Astrocyte (in vitro differentiated cells and primary cell): Measurements from ENCODE around the gene SNRPN. TPM values are rescaled to one million over a fixed set of nuclear protein-coding genes. Genes with fewer than 3 reads are reported as not detected.
"Not testable (repeated sequence)": the region's sequence is repeated elsewhere in the genome, so short reads cannot be mapped to it uniquely, and the experiment has no call there.

Experiments
- DNase-seq: peaks from one replicate; pipeline ENCODE4 v3.0.0-alpha.2; 2010; ENCODE audit warnings: low read depth
- FAIRE-seq: peaks from 2 replicates; lab custom pipeline; 2011; peaks lifted over from hg19 to GRCh38; lab: Jason Lieb, UNC
- H2AFZ ChIP-seq: 2 replicates; pipeline ENCODE4 v1.6.0; 2012; ENCODE audit warnings: low read depth, low read length, inconsistent platforms
- H3K27ac ChIP-seq: 2 replicates; pipeline ENCODE4 v1.5.1; 2011; ENCODE audit warnings: low read depth, low read length, inconsistent platforms
- H3K27me3 ChIP-seq: 2 replicates; pipeline ENCODE4 v1.6.0; 2011; ENCODE audit warnings: low read length, inconsistent platforms; ENCODE audit not compliant: insufficient read depth
- H3K36me3 ChIP-seq: 2 replicates; pipeline ENCODE4 v1.5.1; 2011; ENCODE audit warnings: low read length, inconsistent platforms; ENCODE audit not compliant: insufficient read depth
- H3K4me1 ChIP-seq: 2 replicates; pipeline ENCODE4 v1.5.1; 2011; ENCODE audit warnings: low read length, inconsistent platforms; ENCODE audit not compliant: insufficient read depth
- H3K4me2 ChIP-seq: 2 replicates; pipeline ENCODE4 v1.6.0; 2012; ENCODE audit warnings: low read length, inconsistent platforms
- H3K4me3 ChIP-seq: 2 replicates; pipeline ENCODE4 v1.5.1; 2011; ENCODE audit warnings: low read depth, mild to moderate bottlenecking, low read length, inconsistent platforms; ENCODE audit not compliant: insufficient read depth
- H3K79me2 ChIP-seq: 2 replicates; pipeline ENCODE4 v1.6.0; 2012; ENCODE audit warnings: mild to moderate bottlenecking, low read length, inconsistent platforms; ENCODE audit not compliant: insufficient read depth
- H3K9ac ChIP-seq: 2 replicates; pipeline ENCODE4 v1.6.0; 2012; ENCODE audit warnings: mild to moderate bottlenecking, low read length, inconsistent platforms
- H3K9me3 ChIP-seq: 2 replicates; pipeline ENCODE4 v1.5.1; 2012; ENCODE audit warnings: low read depth, mild to moderate bottlenecking, low read length, inconsistent platforms; ENCODE audit not compliant: insufficient read depth
- H4K20me1 ChIP-seq: 2 replicates; pipeline ENCODE4 v1.6.0; 2012; ENCODE audit warnings: low read length, inconsistent platforms; ENCODE audit not compliant: insufficient read depth
- H3K27ac Mint-ChIP-seq: one replicate; pipeline ENCODE4 v1.8.0; 2021; ENCODE audit warnings: mild to moderate bottlenecking, mixed read lengths; ENCODE audit not compliant: unreplicated experiment
- H3K27me3 Mint-ChIP-seq: one replicate; pipeline ENCODE4 v1.8.0; 2021; ENCODE audit warnings: low read depth, mixed read lengths; ENCODE audit not compliant: unreplicated experiment
- H3K36me3 Mint-ChIP-seq: one replicate; pipeline ENCODE4 v1.8.0; 2021; ENCODE audit warnings: low read depth, mixed read lengths; ENCODE audit not compliant: unreplicated experiment
- H3K4me1 Mint-ChIP-seq: one replicate; pipeline ENCODE4 v1.8.0; 2021; ENCODE audit warnings: low read depth, mixed read lengths; ENCODE audit not compliant: unreplicated experiment
- H3K4me3 Mint-ChIP-seq: one replicate; pipeline ENCODE4 v1.8.0; 2021; ENCODE audit warnings: mild to moderate bottlenecking, moderate library complexity, mixed read lengths; ENCODE audit not compliant: unreplicated experiment
- H3K9me3 Mint-ChIP-seq: one replicate; pipeline ENCODE4 v1.8.0; 2021; ENCODE audit warnings: mild to moderate bottlenecking, mixed read lengths; ENCODE audit not compliant: unreplicated experiment
- EZH2 ChIP-seq: IDR thresholded peaks from 2 replicates; pipeline ENCODE4 v1.6.1; 2012; ENCODE audit warnings: mild to moderate bottlenecking, low read length, inconsistent platforms; ENCODE audit not compliant: insufficient read depth
- total RNA-seq: library from RNA; stranded (reverse); gene quantifications from 2 replicates; pipeline ENCODE4 v1.2.1, GENCODE V29; 2021
- TF ChIP-seq, protein P1 (sequence below): IDR thresholded peaks from 2 replicates; pipeline ENCODE4 v1.5.1; 2011; ENCODE audit warnings: low read depth, mild to moderate bottlenecking, inconsistent platforms, low read length, moderate library complexity; ENCODE audit not compliant: insufficient read depth

SNRPN gene
- total RNA-seq, 1 donor from 2014 or later: 226 TPM

DNA sequence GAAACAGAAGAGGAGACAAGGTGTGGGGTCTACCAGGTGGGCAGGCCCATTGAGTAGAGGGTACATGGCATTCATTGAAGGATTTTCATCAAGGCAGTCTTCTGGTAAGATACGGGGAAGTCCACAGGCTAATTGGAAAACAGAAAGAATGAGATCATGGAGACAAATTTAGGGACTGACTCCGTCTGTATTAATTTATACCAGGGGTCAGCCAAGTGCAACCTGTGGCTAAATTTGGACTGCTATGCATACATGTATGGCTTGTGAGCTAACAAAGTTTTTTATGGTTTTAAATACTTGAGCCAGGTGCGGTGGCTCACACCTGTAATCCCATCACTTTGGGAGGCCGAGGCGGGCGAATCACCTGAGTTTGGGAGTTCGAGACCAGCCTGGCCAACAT is 21.1 kb upstream of the SNRPN start:
- H3K4me2 ChIP-seq: no peak overlapping the region
- H2AFZ ChIP-seq: no peak overlapping the region
- FAIRE-seq: no peak
- no peak overlapping the region for H3K4me3 Mint-ChIP-seq
- no peak overlapping the region for H3K27ac ChIP-seq
- no peaks in the 10 kb centered on the region for H4K20me1 ChIP-seq
- H3K9me3 ChIP-seq: no peaks in the 10 kb centered on the region
- H3K4me3 ChIP-seq: no peak overlapping the region
- H3K27me3 Mint-ChIP-seq: no peaks in the 10 kb centered on the region
- no peaks in the 10 kb centered on the region for H3K36me3 ChIP-seq
- no peaks in the 10 kb centered on the region for H3K4me1 ChIP-seq
- no peaks in the 10 kb centered on the region for H3K36me3 Mint-ChIP-seq
- no peak overlapping the region for H3K9ac ChIP-seq
- H3K79me2 ChIP-seq: no peaks in the 10 kb centered on the region
- no peaks in the 10 kb centered on the region for H3K4me1 Mint-ChIP-seq
- no peaks in the 10 kb centered on the region for H3K27me3 ChIP-seq
- peaks cover 7% of the 10 kb centered on the region for H3K9me3 Mint-ChIP-seq
- TF ChIP-seq, protein P1, sequence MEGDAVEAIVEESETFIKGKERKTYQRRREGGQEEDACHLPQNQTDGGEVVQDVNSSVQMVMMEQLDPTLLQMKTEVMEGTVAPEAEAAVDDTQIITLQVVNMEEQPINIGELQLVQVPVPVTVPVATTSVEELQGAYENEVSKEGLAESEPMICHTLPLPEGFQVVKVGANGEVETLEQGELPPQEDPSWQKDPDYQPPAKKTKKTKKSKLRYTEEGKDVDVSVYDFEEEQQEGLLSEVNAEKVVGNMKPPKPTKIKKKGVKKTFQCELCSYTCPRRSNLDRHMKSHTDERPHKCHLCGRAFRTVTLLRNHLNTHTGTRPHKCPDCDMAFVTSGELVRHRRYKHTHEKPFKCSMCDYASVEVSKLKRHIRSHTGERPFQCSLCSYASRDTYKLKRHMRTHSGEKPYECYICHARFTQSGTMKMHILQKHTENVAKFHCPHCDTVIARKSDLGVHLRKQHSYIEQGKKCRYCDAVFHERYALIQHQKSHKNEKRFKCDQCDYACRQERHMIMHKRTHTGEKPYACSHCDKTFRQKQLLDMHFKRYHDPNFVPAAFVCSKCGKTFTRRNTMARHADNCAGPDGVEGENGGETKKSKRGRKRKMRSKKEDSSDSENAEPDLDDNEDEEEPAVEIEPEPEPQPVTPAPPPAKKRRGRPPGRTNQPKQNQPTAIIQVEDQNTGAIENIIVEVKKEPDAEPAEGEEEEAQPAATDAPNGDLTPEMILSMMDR: no peak
- TF ChIP-seq EZH2: no peak
- DNase-seq: no peak
- no peak overlapping the region for H3K27ac Mint-ChIP-seq

DNA sequence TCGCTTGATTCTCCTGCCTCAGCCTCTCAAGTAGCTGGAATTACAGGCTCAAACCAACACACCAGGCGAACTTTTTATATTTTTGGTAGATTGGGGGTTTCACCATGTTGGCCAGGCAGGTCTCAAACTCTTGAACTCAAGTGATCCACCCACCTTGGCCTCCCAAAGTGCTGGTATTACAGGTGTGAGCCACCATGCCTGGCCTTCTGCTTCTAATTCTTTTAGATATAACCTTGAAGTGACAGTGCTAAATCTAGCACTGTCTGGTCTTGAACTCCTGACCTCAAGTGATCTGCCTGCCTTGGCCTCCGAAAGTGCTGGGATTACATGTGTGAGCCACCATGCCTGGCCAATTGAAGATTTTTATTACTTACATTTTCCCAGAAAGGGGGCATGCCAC is 16.6 kb upstream of the SNRPN start:
- not testable (repeated sequence) for H3K4me2 ChIP-seq, H4K20me1 ChIP-seq, H3K4me1 ChIP-seq, H3K4me3 ChIP-seq, H3K36me3 Mint-ChIP-seq, H3K27ac ChIP-seq, H3K79me2 ChIP-seq, H3K9me3 ChIP-seq, H3K27me3 Mint-ChIP-seq, H3K9ac ChIP-seq, DNase-seq, FAIRE-seq, H3K27ac Mint-ChIP-seq, H3K27me3 ChIP-seq, H3K4me3 Mint-ChIP-seq, H3K36me3 ChIP-seq, H2AFZ ChIP-seq, H3K9me3 Mint-ChIP-seq, H3K4me1 Mint-ChIP-seq

DNA sequence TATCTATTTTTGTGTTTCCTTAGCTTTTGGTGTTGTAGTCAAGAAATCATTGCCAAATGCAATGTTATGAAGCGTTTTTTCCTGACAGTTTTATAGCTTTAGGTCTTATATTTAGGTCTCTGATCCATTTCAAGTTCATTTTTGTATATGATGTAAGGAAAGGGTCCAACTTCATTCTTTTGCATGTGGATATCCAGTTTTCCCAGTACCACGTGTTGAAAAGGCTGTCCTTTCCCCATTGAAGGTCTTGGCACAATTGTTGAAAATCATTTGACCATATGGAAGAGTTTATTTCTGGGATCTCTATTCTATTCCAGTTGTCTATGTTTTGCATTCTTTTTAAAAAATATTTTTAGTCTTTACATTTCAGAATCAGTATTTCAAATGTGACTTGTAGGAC is 14.6 kb upstream of the SNRPN start:
- Histone ChIP-seq H3K36me3 (no peaks in the 10 kb centered on the region), H3K4me3 (no peak overlapping the region), H3K27me3 (no peaks in the 10 kb centered on the region), H3K79me2 (no peaks in the 10 kb centered on the region), H3K4me1 (no peaks in the 10 kb centered on the region), H3K9ac (no peak overlapping the region), H3K27ac (no peak overlapping the region), H3K9me3 (no peaks in the 10 kb centered on the region), H3K4me2 (no peak overlapping the region), H2AFZ (no peak overlapping the region), H4K20me1 (no peaks in the 10 kb centered on the region)
- TF ChIP-seq EZH2: no peak
- TF ChIP-seq, protein P1: no peak
- H3K4me3 Mint-ChIP-seq: no peak overlapping the region
- DNase-seq (no peak), FAIRE-seq (no peak)
- H3K4me1 Mint-ChIP-seq: no peaks in the 10 kb centered on the region
- H3K27ac Mint-ChIP-seq: no peak overlapping the region
- no peaks in the 10 kb centered on the region for H3K27me3 Mint-ChIP-seq
- H3K9me3 Mint-ChIP-seq: peaks cover 5% of the 10 kb centered on the region
- peaks cover 2% of the 10 kb centered on the region for H3K36me3 Mint-ChIP-seq
